Right lobe of liver (tissue), 4 donors: ENCODE measurements around the gene FAM221A.
A peak's percentile ranks its signal among the peaks of the same experiment; 100 is the strongest.

Source experiments
- POLR2A ChIP-seq: fragments of 450-650 bp; IDR thresholded peaks from one replicate; pipeline ENCODE4 v1.6.1; 2017; ENCODE audit warnings: antibody characterized with exemption, mild to moderate bottlenecking
- TF ChIP-seq, protein P1 (sequence below), 4 donors: fragments of 200-600 bp in 3 of 4; fragments of 450-650 bp in 1 of 4; IDR thresholded peaks; one replicate each; pipeline versions ENCODE4 v1.5.1 to v1.8.0; 2016 to 2022; ENCODE audit warnings: antibody characterized with exemption in 4 of 4, mild to moderate bottlenecking in 2 of 4
- donor health status: DM: no; HTN: no; CAD: no.
- donor health status: DM: no; HTN: no; CAD: no.
- donor health status: DM: no; HTN: yes; CAD: no.

- no peak for TF ChIP-seq POLR2A
- TF ChIP-seq, protein P1, sequence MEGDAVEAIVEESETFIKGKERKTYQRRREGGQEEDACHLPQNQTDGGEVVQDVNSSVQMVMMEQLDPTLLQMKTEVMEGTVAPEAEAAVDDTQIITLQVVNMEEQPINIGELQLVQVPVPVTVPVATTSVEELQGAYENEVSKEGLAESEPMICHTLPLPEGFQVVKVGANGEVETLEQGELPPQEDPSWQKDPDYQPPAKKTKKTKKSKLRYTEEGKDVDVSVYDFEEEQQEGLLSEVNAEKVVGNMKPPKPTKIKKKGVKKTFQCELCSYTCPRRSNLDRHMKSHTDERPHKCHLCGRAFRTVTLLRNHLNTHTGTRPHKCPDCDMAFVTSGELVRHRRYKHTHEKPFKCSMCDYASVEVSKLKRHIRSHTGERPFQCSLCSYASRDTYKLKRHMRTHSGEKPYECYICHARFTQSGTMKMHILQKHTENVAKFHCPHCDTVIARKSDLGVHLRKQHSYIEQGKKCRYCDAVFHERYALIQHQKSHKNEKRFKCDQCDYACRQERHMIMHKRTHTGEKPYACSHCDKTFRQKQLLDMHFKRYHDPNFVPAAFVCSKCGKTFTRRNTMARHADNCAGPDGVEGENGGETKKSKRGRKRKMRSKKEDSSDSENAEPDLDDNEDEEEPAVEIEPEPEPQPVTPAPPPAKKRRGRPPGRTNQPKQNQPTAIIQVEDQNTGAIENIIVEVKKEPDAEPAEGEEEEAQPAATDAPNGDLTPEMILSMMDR (IDR thresholded peaks at IDR 0.05): peak; percentile 67 to 77 (median 72)
Measured at GRCh38 chr7:23679898-23680413, at the start of gene FAM221A.
